Kidney epithelial cell (primary cell): ENCODE data around the gene VWC2. TPM values are rescaled to one million over a fixed set of nuclear protein-coding genes. Genes with fewer than 3 reads are reported as not detected.

Experiments
- DNase-seq: peaks from one replicate; pipeline ENCODE4 v3.0.0-alpha.2; 2010; ENCODE audit warnings: low read depth
- H3K27me3 ChIP-seq: 2 replicates; pipeline ENCODE4 v1.6.0; 2011; ENCODE audit warnings: low read length; ENCODE audit not compliant: control insufficient read depth, insufficient read depth
- H3K36me3 ChIP-seq: 2 replicates; pipeline ENCODE4 v1.5.1; 2011; ENCODE audit warnings: low read length; ENCODE audit not compliant: control insufficient read depth, insufficient read depth
- H3K4me3 ChIP-seq: 2 replicates; pipeline ENCODE4 v1.5.1; 2011; ENCODE audit warnings: low read depth, mild to moderate bottlenecking, control low read depth, low read length
- CTCF ChIP-seq: IDR thresholded peaks from 2 replicates; pipeline ENCODE4 v1.5.1; 2011; ENCODE audit warnings: mild to moderate bottlenecking, moderate library complexity, low read length, control low read depth, inconsistent platforms; ENCODE audit not compliant: insufficient read depth, poor library complexity, severe bottlenecking
- total RNA-seq: library from RNA; depleted of rRNA; stranded (reverse); fragments of >200 nt; gene quantifications from 2 replicates; pipeline ENCODE4 v1.2.3, GENCODE V29; 2015

Gene VWC2
- total RNA-seq, 1 donor from 2014 or later, result under 0.01 TPM

GRCh38 chr7:49775949-49776443, 2.6 kb downstream of the VWC2 start:
- no peaks in the 10 kb centered on the region for H3K36me3 ChIP-seq
- DNase-seq, result no peak
- H3K27me3 ChIP-seq, result peaks cover 39% of the 10 kb centered on the region
- peak overlapping the region; percentile 15 for H3K4me3 ChIP-seq
- TF ChIP-seq CTCF, result no peak

- peak; percentile 50 for TF ChIP-seq CTCF
- Histone ChIP-seq H3K36me3 (no peaks in the 10 kb centered on the region), H3K4me3 (no peak overlapping the region), H3K27me3 (peaks cover 36% of the 10 kb centered on the region)
- no peak for DNase-seq
Measured at GRCh38 chr7:49776994-49777393, 3.6 kb downstream of the VWC2 start.

GRCh38 chr7:49778731-49779270, 5.4 kb downstream of the VWC2 start:
- H3K27me3 ChIP-seq, result peaks cover 25% of the 10 kb centered on the region
- no peak for TF ChIP-seq CTCF
- DNase-seq, result no peak
- H3K36me3 ChIP-seq, result no peaks in the 10 kb centered on the region
- no peak overlapping the region for H3K4me3 ChIP-seq

GRCh38 chr7:49780953-49781352, 7.5 kb downstream of the VWC2 start:
- DNase-seq, result no peak
- no peak for TF ChIP-seq CTCF
- Histone ChIP-seq H3K4me3 (no peak overlapping the region), H3K27me3 (peaks cover 5% of the 10 kb centered on the region), H3K36me3 (no peaks in the 10 kb centered on the region)

GRCh38 chr7:49781996-49782395, 8.6 kb downstream of the VWC2 start:
- no peak for DNase-seq
- Histone ChIP-seq H3K4me3 (no peak overlapping the region), H3K27me3 (peaks cover under 1% of the 10 kb centered on the region), H3K36me3 (no peaks in the 10 kb centered on the region)
- no peak for TF ChIP-seq CTCF

- no peak overlapping the region for H3K4me3 ChIP-seq
- TF ChIP-seq CTCF, result no peak
- no peak for DNase-seq
- no peaks in the 10 kb centered on the region for H3K27me3 ChIP-seq
- no peaks in the 10 kb centered on the region for H3K36me3 ChIP-seq
Measured at GRCh38 chr7:49783446-49783845, 10.0 kb downstream of the VWC2 start.
